CD4-positive, alpha-beta memory T cell (primary cell): Measurements from ENCODE around the gene SRGAP1. TPM values are rescaled to one million over a fixed set of nuclear protein-coding genes. Genes with fewer than 3 reads are reported as not detected.

Source experiments
- CTCF ChIA-PET: fragments of 350-600 bp; sonication (Branson Sonifier 250); formaldehyde crosslinking; loops from one replicate; lab custom pipeline; 2021; ENCODE audit warnings: inconsistent platforms; ENCODE audit not compliant: partially characterized antibody; lab: Charles Lee
- POLR2A ChIA-PET: fragments of 350-600 bp; sonication (Branson Sonifier 250); formaldehyde crosslinking; loops from one replicate; lab custom pipeline; 2021; ENCODE audit not compliant: partially characterized antibody; lab: Charles Lee
- DNase-seq, 5 donors: peaks; one replicate each; pipeline versions ENCODE4 v3.0.0 to v3.0.0-alpha.2; 2020 to 2022; ENCODE audit warnings: mixed read lengths in 1 of 5
- H3K27ac ChIP-seq: one replicate; pipeline ENCODE4 v1.7.0; 2013; ENCODE audit warnings: low read depth, low read length
- H3K27me3 ChIP-seq: 2 replicates; pipeline ENCODE4 v1.7.0; 2013; ENCODE audit warnings: mild to moderate bottlenecking, low read length, moderate library complexity; ENCODE audit not compliant: insufficient read depth
- H3K36me3 ChIP-seq: 2 replicates; pipeline ENCODE4 v1.7.0; 2013; ENCODE audit warnings: mild to moderate bottlenecking, low read length, moderate library complexity; ENCODE audit not compliant: insufficient read depth
- H3K4me1 ChIP-seq: 2 replicates; pipeline ENCODE4 v1.7.0; 2013; ENCODE audit warnings: mild to moderate bottlenecking, low read length, moderate library complexity; ENCODE audit not compliant: insufficient read depth
- H3K4me3 ChIP-seq, 2 donors: one replicate each; pipeline ENCODE4 v1.7.0; 2013; ENCODE audit warnings: low read length in 2 of 2, mild to moderate bottlenecking in 1 of 2
- H3K9me3 ChIP-seq, 2 donors: one replicate each; pipeline ENCODE4 v1.7.0; 2013; ENCODE audit warnings: low read length in 2 of 2, control low read depth in 1 of 2; ENCODE audit not compliant: control insufficient read depth in 1 of 2
- H3K27ac Mint-ChIP-seq, 7 donors: one replicate each; pipeline ENCODE4 v1.8.0; 2020 to 2021; ENCODE audit warnings: mixed read lengths in 7 of 7, mild to moderate bottlenecking in 6 of 7, inconsistent platforms in 3 of 7, moderate library complexity in 3 of 7
- H3K27me3 Mint-ChIP-seq, 2 donors: one replicate each; pipeline ENCODE4 v1.8.0; 2020 to 2021; ENCODE audit warnings: mixed read lengths in 2 of 2
- H3K36me3 Mint-ChIP-seq, 2 donors: one replicate each; pipeline ENCODE4 v1.8.0; 2020 to 2021; ENCODE audit warnings: mixed read lengths in 2 of 2, inconsistent platforms in 1 of 2, mild to moderate bottlenecking in 1 of 2
- H3K4me1 Mint-ChIP-seq, 4 donors: one replicate each; pipeline ENCODE4 v1.8.0; 2020 to 2021; ENCODE audit warnings: mixed read lengths in 4 of 4, mild to moderate bottlenecking in 1 of 4
- H3K4me3 Mint-ChIP-seq, 8 donors: one replicate each; pipeline ENCODE4 v1.8.0; 2020 to 2021; ENCODE audit warnings: mixed read lengths in 8 of 8, mild to moderate bottlenecking in 7 of 8, moderate library complexity in 6 of 8, inconsistent platforms in 3 of 8
- H3K9me3 Mint-ChIP-seq, 8 donors: one replicate each; pipeline ENCODE4 v1.8.0; 2020 to 2021; ENCODE audit warnings: mixed read lengths in 8 of 8, mild to moderate bottlenecking in 5 of 8, inconsistent platforms in 3 of 8, moderate library complexity in 1 of 8
- intact Hi-C: fragments of 100-400 bp; cut with micrococcal nuclease; formaldehyde crosslinking; loops from one replicate; pipeline ENCODE4 v1.15.1; 2023
- polyA plus RNA-seq, 2 donors: library from polyadenylated mRNA; unstranded; fragments of 300-500 nt; fragmentation: Illumina TruSeq; gene quantifications; one replicate each; pipeline ENCODE4 v1.2.3, GENCODE V29; 2021
- total RNA-seq, 2 experiments: library from RNA; stranded (reverse); gene quantifications; one replicate each; pipeline ENCODE4 v1.2.3, GENCODE V29; 2021

Gene SRGAP1
- total and polyA plus RNA-seq, 4 experiments from 2014 or later = 0.03 to 0.09 TPM; not detected in 2

- intact Hi-C loops = no loop called here
- no peaks in the 10 kb centered on the region for H3K36me3 ChIP-seq
- no peak for DNase-seq
- no peak overlapping the region for H3K4me3 ChIP-seq
- peaks cover 0 to 9% of the 10 kb centered on the region in 2 donors for H3K27me3 Mint-ChIP-seq
- H3K27me3 ChIP-seq = no peaks in the 10 kb centered on the region
- ChIA-PET POLR2A (no interaction called here), CTCF (interaction anchor here (0.7 kb wide), 1 partner anchor 19 kb away, joined by 3 read pairs; no protein-coding TSS in a partner anchor)
- no peak overlapping the region for H3K27ac ChIP-seq
- no peaks in the 10 kb centered on the region for H3K4me1 ChIP-seq
- H3K4me3 Mint-ChIP-seq = no peak overlapping the region
- no peaks in the 10 kb centered on the region for H3K4me1 Mint-ChIP-seq
- no peaks in the 10 kb centered on the region for H3K9me3 ChIP-seq
- no peak overlapping the region for H3K27ac Mint-ChIP-seq
- H3K9me3 Mint-ChIP-seq = peaks cover 0 to 2% (median 0%) of the 10 kb centered on the region in 8 donors
- H3K36me3 Mint-ChIP-seq = no peaks in the 10 kb centered on the region
Observed at GRCh38 chr12:63980211-63980610, 135.7 kb downstream of the SRGAP1 start.

GRCh38 chr12:63981343-63981742, 136.8 kb downstream of the SRGAP1 start:
- H3K27ac ChIP-seq = no peak overlapping the region
- Mint-ChIP-seq H3K4me1 (no peaks in the 10 kb centered on the region), H3K36me3 (no peaks in the 10 kb centered on the region), H3K9me3 (peaks cover 0 to 2% (median 0%) of the 10 kb centered on the region in 8 donors), H3K27me3 (peaks cover 0 to 8% of the 10 kb centered on the region in 2 donors), H3K27ac (no peak overlapping the region), H3K4me3 (no peak overlapping the region)
- no peaks in the 10 kb centered on the region for H3K4me1 ChIP-seq
- CTCF ChIA-PET = no interaction called here
- POLR2A ChIA-PET = no interaction called here
- H3K36me3 ChIP-seq = no peaks in the 10 kb centered on the region
- H3K9me3 ChIP-seq = no peaks in the 10 kb centered on the region
- H3K4me3 ChIP-seq = no peak overlapping the region
- no peak for DNase-seq
- intact Hi-C loops = no loop called here
- H3K27me3 ChIP-seq = no peaks in the 10 kb centered on the region

GRCh38 chr12:63982604-63983295, 138.2 kb downstream of the SRGAP1 start:
- Histone ChIP-seq H3K36me3 (no peaks in the 10 kb centered on the region), H3K27me3 (no peaks in the 10 kb centered on the region), H3K4me1 (no peaks in the 10 kb centered on the region), H3K9me3 (no peaks in the 10 kb centered on the region), H3K4me3 (no peak overlapping the region), H3K27ac (no peak overlapping the region)
- no peaks in the 10 kb centered on the region for H3K36me3 Mint-ChIP-seq
- no peak for DNase-seq
- peaks cover 0 to 8% of the 10 kb centered on the region in 2 donors for H3K27me3 Mint-ChIP-seq
- H3K4me1 Mint-ChIP-seq = no peaks in the 10 kb centered on the region
- H3K4me3 Mint-ChIP-seq = no peak overlapping the region
- CTCF ChIA-PET = no interaction called here
- no peak overlapping the region for H3K27ac Mint-ChIP-seq
- peaks cover 0 to 2% (median 0%) of the 10 kb centered on the region in 8 donors for H3K9me3 Mint-ChIP-seq
- POLR2A ChIA-PET = no interaction called here
- intact Hi-C loops = no loop called here

GRCh38 chr12:63985456-63985855, 141.0 kb downstream of the SRGAP1 start:
- intact Hi-C loops = no loop called here
- CTCF ChIA-PET = no interaction called here
- H3K9me3 Mint-ChIP-seq = no peaks in the 10 kb centered on the region

GRCh38 chr12:63985945-63986344, 141.4 kb downstream of the SRGAP1 start:
- Mint-ChIP-seq H3K36me3 (no peaks in the 10 kb centered on the region), H3K27ac (no peak overlapping the region), H3K4me1 (no peaks in the 10 kb centered on the region), H3K9me3 (no peaks in the 10 kb centered on the region), H3K4me3 (no peak overlapping the region), H3K27me3 (peaks cover 1% of the 10 kb centered on the region in 2 donors)
- CTCF ChIA-PET = no interaction called here
- POLR2A ChIA-PET = no interaction called here
- Histone ChIP-seq H3K27ac (no peak overlapping the region), H3K36me3 (no peaks in the 10 kb centered on the region), H3K9me3 (no peaks in the 10 kb centered on the region), H3K4me1 (no peaks in the 10 kb centered on the region), H3K27me3 (no peaks in the 10 kb centered on the region), H3K4me3 (no peak overlapping the region)
- no peak for DNase-seq
- intact Hi-C loops = no loop called here

More at GRCh38 chr12:63985456-63985855, 141.0 kb downstream of the SRGAP1 start:
- no peaks in the 10 kb centered on the region for H3K9me3 ChIP-seq
- H3K27ac ChIP-seq = no peak overlapping the region
- POLR2A ChIA-PET = no interaction called here
- H3K4me1 Mint-ChIP-seq = no peaks in the 10 kb centered on the region
- no peak overlapping the region for H3K4me3 ChIP-seq
- no peaks in the 10 kb centered on the region for H3K36me3 Mint-ChIP-seq
- no peaks in the 10 kb centered on the region for H3K36me3 ChIP-seq
- H3K27me3 Mint-ChIP-seq = peaks cover 1% of the 10 kb centered on the region in 2 donors
- no peak overlapping the region for H3K27ac Mint-ChIP-seq
- no peak for DNase-seq
- no peaks in the 10 kb centered on the region for H3K4me1 ChIP-seq
- no peaks in the 10 kb centered on the region for H3K27me3 ChIP-seq
- no peak overlapping the region for H3K4me3 Mint-ChIP-seq

GRCh38 chr12:63989301-63989845, 144.9 kb downstream of the SRGAP1 start:
- no peaks in the 10 kb centered on the region for H3K4me1 Mint-ChIP-seq
- intact Hi-C loops = no loop called here
- DNase-seq = no peak
- H3K36me3 ChIP-seq = no peaks in the 10 kb centered on the region
- H3K4me3 ChIP-seq = no peak overlapping the region
- no peaks in the 10 kb centered on the region for H3K27me3 ChIP-seq
- POLR2A ChIA-PET = no interaction called here
- H3K4me3 Mint-ChIP-seq = no peak overlapping the region
- no peaks in the 10 kb centered on the region for H3K36me3 Mint-ChIP-seq
- no peak overlapping the region for H3K27ac ChIP-seq
- H3K27me3 Mint-ChIP-seq = peaks cover 4 to 8% of the 10 kb centered on the region in 2 donors
- no peaks in the 10 kb centered on the region for H3K9me3 Mint-ChIP-seq
- no peak overlapping the region for H3K27ac Mint-ChIP-seq
- H3K4me1 ChIP-seq = no peaks in the 10 kb centered on the region
- CTCF ChIA-PET = no interaction called here
- no peaks in the 10 kb centered on the region for H3K9me3 ChIP-seq

GRCh38 chr12:63990828-63991547, 146.5 kb downstream of the SRGAP1 start:
- Histone ChIP-seq H3K9me3 (no peaks in the 10 kb centered on the region), H3K4me3 (no peak overlapping the region), H3K27me3 (no peaks in the 10 kb centered on the region), H3K36me3 (no peaks in the 10 kb centered on the region), H3K27ac (no peak overlapping the region), H3K4me1 (no peaks in the 10 kb centered on the region)
- H3K4me3 Mint-ChIP-seq = no peak overlapping the region
- H3K4me1 Mint-ChIP-seq = no peaks in the 10 kb centered on the region
- peaks cover 4 to 8% of the 10 kb centered on the region in 2 donors for H3K27me3 Mint-ChIP-seq
- intact Hi-C loops = no loop called here
- ChIA-PET POLR2A (no interaction called here), CTCF (no interaction called here)
- H3K27ac Mint-ChIP-seq = no peak overlapping the region
- no peaks in the 10 kb centered on the region for H3K36me3 Mint-ChIP-seq
- no peaks in the 10 kb centered on the region for H3K9me3 Mint-ChIP-seq
- no peak for DNase-seq
